Measurements from ENCODE around the gene CACNB4. TPM values are rescaled to one million over a fixed set of nuclear protein-coding genes. Genes with fewer than 3 reads are reported as not detected.
"Not testable (repeated sequence)": the region's sequence is repeated elsewhere in the genome, so short reads cannot be mapped to it uniquely, and the experiment has no call there.

CACNB4 gene
- total and polyA plus RNA-seq, 8 donors = 0.34 to 1.3 (median 0.70) TPM

- H3K4me3 ChIP-seq = no peak overlapping the region
- H3K36me3 ChIP-seq = no peaks in the 10 kb centered on the region
- no peak for TF ChIP-seq CTCF (IDR thresholded peaks at IDR 0.05)
- no peaks in the 10 kb centered on the region for H3K9me3 ChIP-seq
- ATAC-seq (no peak), DNase-seq (no peak), FAIRE-seq (no peak)
- H3K27me3 ChIP-seq = no peaks in the 10 kb centered on the region
- 92 to 93% methylated on average over 4 of the region's 4 CpGs for WGBS, 2 donors
- intact Hi-C loops (cut with DNase I) = no loop called here
- no peak overlapping the region for H3K27ac ChIP-seq
- H3K4me1 ChIP-seq = no peaks in the 10 kb centered on the region
Measured at GRCh38 chr2:152126664-152127063, 27.8 kb upstream of the CACNB4 start.

- no peak for TF ChIP-seq CTCF (IDR thresholded peaks at IDR 0.05)
- intact Hi-C loops (cut with DNase I) = no loop called here
- FAIRE-seq = peak; percentile 45
- Histone ChIP-seq H3K4me1 (no peaks in the 10 kb centered on the region), H3K36me3 (no peaks in the 10 kb centered on the region), H3K9me3 (no peaks in the 10 kb centered on the region), H3K4me3 (no peak overlapping the region), H3K27ac (no peak overlapping the region), H3K27me3 (no peaks in the 10 kb centered on the region)
- ATAC-seq = no peak
- 98% methylated on average over 2 of the region's 2 CpGs for WGBS, 2 donors
- no peak for DNase-seq
Measured at GRCh38 chr2:152122161-152122560, 23.3 kb upstream of the CACNB4 start.

- no peak for ATAC-seq
- intact Hi-C loops (cut with DNase I) = no loop called here
- FAIRE-seq = no peak
- no peaks in the 10 kb centered on the region for H3K9me3 ChIP-seq
- no peak for TF ChIP-seq CTCF (IDR thresholded peaks at IDR 0.05)
- H3K4me3 ChIP-seq = no peak overlapping the region
- no peaks in the 10 kb centered on the region for H3K27me3 ChIP-seq
- H3K27ac ChIP-seq = no peak overlapping the region
- H3K36me3 ChIP-seq = no peaks in the 10 kb centered on the region
- WGBS, 2 donors = 88 to 94% methylated on average over 1 of the region's 1 CpG
- DNase-seq = no peak
- no peaks in the 10 kb centered on the region for H3K4me1 ChIP-seq
Measured at GRCh38 chr2:152120430-152120829, 21.6 kb upstream of the CACNB4 start.

- no peak for TF ChIP-seq CTCF (IDR thresholded peaks at IDR 0.05)
- no peak overlapping the region for H3K27ac ChIP-seq
- no peak for DNase-seq
- H3K4me3 ChIP-seq = no peak overlapping the region
- ATAC-seq = no peak
- FAIRE-seq = no peak
- no peaks in the 10 kb centered on the region for H3K4me1 ChIP-seq
- H3K36me3 ChIP-seq = no peaks in the 10 kb centered on the region
- H3K9me3 ChIP-seq = no peaks in the 10 kb centered on the region
- intact Hi-C loops (cut with DNase I) = no loop called here
- H3K27me3 ChIP-seq = no peaks in the 10 kb centered on the region
- 84 to 90% methylated on average over 3 of the region's 3 CpGs for WGBS, 2 donors
Measured at GRCh38 chr2:152115952-152116351, 17.1 kb upstream of the CACNB4 start.

- ATAC-seq (no peak), FAIRE-seq (no peak), DNase-seq (no peak)
- Histone ChIP-seq H3K4me3 (no peak overlapping the region), H3K27me3 (no peaks in the 10 kb centered on the region), H3K4me1 (no peaks in the 10 kb centered on the region), H3K36me3 (no peaks in the 10 kb centered on the region), H3K9me3 (no peaks in the 10 kb centered on the region), H3K27ac (no peak overlapping the region)
- no peak for TF ChIP-seq CTCF (IDR thresholded peaks at IDR 0.05)
- intact Hi-C loops (cut with DNase I) = no loop called here
- WGBS, 2 donors = 93 to 97% methylated on average over 3 of the region's 3 CpGs
Measured at GRCh38 chr2:152114366-152114765, 15.5 kb upstream of the CACNB4 start.

- WGBS, 2 donors = 88 to 95% methylated on average over 13 of the region's 13 CpGs
- H3K9me3 ChIP-seq; H3K27ac ChIP-seq; FAIRE-seq; H3K27me3 ChIP-seq; intact Hi-C loops (cut with DNase I); H3K36me3 ChIP-seq; H3K4me3 ChIP-seq; DNase-seq; ATAC-seq; H3K4me1 ChIP-seq: not testable (repeated sequence)
Measured at GRCh38 chr2:152107140-152107539, 8.3 kb upstream of the CACNB4 start.

Data from pancreas (tissue), 10 donors.